Effector memory CD4-positive, alpha-beta T cell (primary cell): ENCODE data around the gene BUB1.

Experiments used
- DNase-seq, 3 donors: peaks; one replicate each; pipeline ENCODE4 v3.0.0-alpha.2; 2020
- H3K27ac ChIP-seq: 2 replicates; pipeline ENCODE4 v1.7.0; 2013; ENCODE audit warnings: mild to moderate bottlenecking, low read length, moderate library complexity; ENCODE audit not compliant: insufficient read depth, poor library complexity, severe bottlenecking
- H3K27me3 ChIP-seq: replicated peaks from 2 replicates; pipeline ENCODE4 v1.7.0; 2013; ENCODE audit warnings: mild to moderate bottlenecking, low read length; ENCODE audit not compliant: insufficient read depth, control insufficient read depth, poor library complexity, severe bottlenecking
- H3K36me3 ChIP-seq: 2 replicates; pipeline ENCODE4 v1.7.0; 2013; ENCODE audit warnings: mild to moderate bottlenecking, low read length, moderate library complexity; ENCODE audit not compliant: control insufficient read depth, insufficient read depth
- H3K4me1 ChIP-seq: 2 replicates; pipeline ENCODE4 v1.7.0; 2013; ENCODE audit warnings: low read length, mild to moderate bottlenecking; ENCODE audit not compliant: control insufficient read depth, insufficient read depth, poor library complexity, severe bottlenecking
- H3K4me3 ChIP-seq: 2 replicates; pipeline ENCODE4 v1.7.0; 2013; ENCODE audit warnings: low read length, low read depth, mild to moderate bottlenecking; ENCODE audit not compliant: insufficient read depth, poor library complexity, severe bottlenecking
- H3K9me3 ChIP-seq: 2 replicates; pipeline ENCODE4 v1.7.0; 2013; ENCODE audit warnings: mild to moderate bottlenecking, low read length, moderate library complexity; ENCODE audit not compliant: control insufficient read depth

Gene BUB1

DNA sequence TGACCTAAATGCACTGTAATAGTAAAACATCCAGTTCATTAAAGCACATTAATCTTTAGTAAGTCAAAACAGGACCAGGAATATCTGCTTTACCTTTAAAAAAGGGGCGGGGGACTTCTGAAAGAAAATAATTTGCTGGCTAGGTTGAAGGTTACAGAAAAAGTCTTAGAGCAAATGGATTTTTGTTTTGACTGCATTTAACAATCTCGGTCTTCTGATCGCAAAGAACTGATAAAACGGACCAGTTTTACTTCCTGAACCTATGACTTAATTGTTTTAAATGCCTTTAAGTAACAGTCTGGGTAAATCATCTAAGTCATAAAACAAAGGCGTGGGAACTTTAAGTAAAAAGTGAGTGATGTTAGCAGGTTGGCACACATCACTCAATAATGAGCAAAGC, 783 bp downstream of the BUB1 start:
- no peaks in the 10 kb centered on the region for H3K4me1 ChIP-seq
- DNase-seq = no peak
- H3K27ac ChIP-seq = no peak overlapping the region
- no peaks in the 10 kb centered on the region for H3K36me3 ChIP-seq
- H3K27me3 ChIP-seq = no peaks in the 10 kb centered on the region
- no peaks in the 10 kb centered on the region for H3K9me3 ChIP-seq
- H3K4me3 ChIP-seq = peak overlapping the region; percentile 99

DNA sequence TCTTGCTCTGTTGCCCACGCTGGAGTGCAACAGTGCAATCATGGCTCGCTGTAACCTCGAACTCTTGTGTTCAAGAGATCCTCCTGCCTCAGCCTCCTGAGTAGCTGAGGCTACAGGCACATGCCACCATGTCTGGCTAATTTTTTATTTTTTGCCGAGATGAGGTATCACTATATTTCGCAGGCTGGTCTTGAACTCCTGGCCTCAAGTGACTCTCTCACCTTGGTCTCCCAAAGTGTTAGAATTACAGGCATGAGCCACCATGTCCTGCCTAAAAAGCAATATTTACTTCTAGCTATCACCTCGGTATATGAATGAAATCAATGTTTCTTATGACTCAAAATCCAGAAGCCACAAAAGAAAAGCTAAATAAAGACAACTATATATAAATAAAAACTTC, 2.2 kb downstream of the BUB1 start:
- no peaks in the 10 kb centered on the region for H3K27me3 ChIP-seq
- no peak overlapping the region for H3K4me3 ChIP-seq
- no peaks in the 10 kb centered on the region for H3K36me3 ChIP-seq
- no peaks in the 10 kb centered on the region for H3K4me1 ChIP-seq
- H3K27ac ChIP-seq = no peak overlapping the region
- no peak for DNase-seq
- no peaks in the 10 kb centered on the region for H3K9me3 ChIP-seq

DNA sequence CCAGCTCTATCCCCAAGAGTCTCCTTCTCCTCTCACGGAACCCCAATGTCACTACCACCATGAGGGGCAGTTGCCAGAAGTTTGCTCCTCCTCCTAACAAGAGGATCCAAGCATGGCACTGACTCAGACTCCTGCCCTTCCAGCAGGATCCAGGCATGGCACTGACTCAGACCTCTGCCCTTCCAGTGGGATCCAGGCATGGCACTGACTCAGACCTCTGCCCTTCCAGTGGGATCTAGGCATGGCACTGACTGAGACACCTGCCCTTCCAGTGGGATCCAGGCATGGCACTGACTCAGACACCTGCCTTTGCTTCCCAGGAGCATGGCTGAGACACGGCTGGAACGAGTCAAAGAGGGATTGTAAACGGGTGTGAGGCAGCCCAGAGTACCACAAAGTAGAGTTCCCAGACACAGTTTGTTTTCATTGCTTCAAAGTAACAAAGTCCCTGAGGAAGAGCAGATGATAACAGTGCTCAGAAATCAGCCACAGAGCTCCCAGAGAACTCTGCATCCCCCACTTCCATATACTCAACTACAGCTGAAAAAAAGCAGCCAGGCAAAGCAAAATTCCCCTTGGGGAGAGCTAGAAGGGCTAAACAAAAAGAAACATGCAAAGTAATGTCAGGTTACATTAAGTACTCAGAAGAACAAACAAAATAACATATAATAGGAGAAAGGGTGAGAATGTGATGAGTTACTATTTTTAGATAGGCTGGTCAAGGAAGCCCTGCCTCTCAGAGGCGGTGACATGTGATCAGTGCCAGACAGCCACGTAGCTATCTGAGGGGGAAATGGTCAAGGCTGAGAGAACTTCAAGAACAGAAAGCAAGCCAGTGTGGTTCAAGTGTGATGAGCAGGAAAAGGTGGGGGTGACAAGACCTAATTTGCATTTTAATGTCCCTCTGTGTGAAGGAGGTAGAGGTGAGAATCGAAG, 3.0 kb downstream of the BUB1 start:
- Histone ChIP-seq H3K9me3 (no peaks in the 10 kb centered on the region), H3K27me3 (no peaks in the 10 kb centered on the region), H3K27ac (no peak overlapping the region), H3K36me3 (no peaks in the 10 kb centered on the region), H3K4me1 (no peaks in the 10 kb centered on the region), H3K4me3 (no peak overlapping the region)
- peak in 2 of 3 donors; percentile 5 to 18 for DNase-seq

DNA sequence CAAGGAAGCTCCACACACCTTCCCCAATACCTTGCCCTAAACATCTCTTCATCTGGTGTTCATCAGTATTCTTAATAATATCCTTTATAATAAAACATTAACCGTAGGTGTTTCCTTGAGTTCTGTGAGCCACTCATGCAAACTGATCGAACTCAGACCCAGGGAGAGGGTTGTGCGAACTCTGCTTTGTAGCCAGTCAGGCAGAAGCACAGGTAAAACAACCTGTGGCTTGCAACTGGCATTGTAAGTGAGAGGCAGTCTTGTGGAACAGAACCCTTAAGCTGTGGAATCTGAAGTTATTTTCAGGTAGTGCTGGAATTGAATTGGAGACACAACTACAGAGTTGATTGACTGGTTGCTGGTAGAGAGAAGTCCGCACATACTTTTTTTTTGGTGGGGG, 4.7 kb downstream of the BUB1 start:
- no peaks in the 10 kb centered on the region for H3K9me3 ChIP-seq
- H3K4me1 ChIP-seq = no peaks in the 10 kb centered on the region
- no peaks in the 10 kb centered on the region for H3K27me3 ChIP-seq
- DNase-seq = no peak
- H3K36me3 ChIP-seq = no peaks in the 10 kb centered on the region
- no peak overlapping the region for H3K27ac ChIP-seq
- no peak overlapping the region for H3K4me3 ChIP-seq

DNA sequence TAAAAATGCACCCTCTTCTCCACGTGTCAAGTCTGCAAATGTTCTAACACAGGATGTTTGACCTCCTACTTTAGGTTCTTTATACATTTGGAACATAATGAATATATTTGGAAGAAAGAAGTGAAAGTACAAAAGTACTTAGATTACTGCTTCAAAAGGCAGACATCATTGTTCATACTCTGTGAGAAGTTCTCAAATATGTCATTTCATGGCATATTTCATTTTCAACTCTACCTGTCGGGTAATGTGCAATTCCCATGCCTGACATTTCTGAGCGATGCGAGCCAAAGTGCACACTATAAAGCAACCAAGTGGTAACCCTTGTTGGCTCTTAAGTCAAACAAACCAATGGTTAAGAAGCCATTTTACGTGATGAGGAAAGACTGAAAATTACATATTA, 7.0 kb downstream of the BUB1 start:
- H3K36me3 ChIP-seq = no peaks in the 10 kb centered on the region
- DNase-seq = no peak
- no peak overlapping the region for H3K27ac ChIP-seq
- H3K9me3 ChIP-seq = no peaks in the 10 kb centered on the region
- no peaks in the 10 kb centered on the region for H3K27me3 ChIP-seq
- H3K4me1 ChIP-seq = no peaks in the 10 kb centered on the region
- no peak overlapping the region for H3K4me3 ChIP-seq

DNA sequence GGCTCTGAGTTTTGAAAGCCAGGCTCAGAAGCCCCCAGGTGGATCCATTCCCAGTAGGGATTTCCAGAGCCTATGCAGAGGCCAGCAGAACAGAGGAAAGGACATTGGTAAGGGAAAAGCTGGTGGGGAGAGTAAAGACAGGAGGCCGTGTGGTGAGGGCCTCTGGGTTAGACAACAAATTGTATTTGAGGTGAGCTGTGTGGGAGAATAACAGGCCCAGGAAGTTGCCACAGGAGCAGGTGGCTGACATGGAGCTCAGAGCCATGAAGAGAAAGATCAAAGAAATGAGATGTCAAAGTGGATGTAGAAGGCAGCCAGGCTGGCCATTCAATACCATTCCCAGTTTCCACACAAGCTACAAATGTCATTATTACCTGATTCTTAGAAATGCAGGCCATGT, 8.8 kb downstream of the BUB1 start:
- Histone ChIP-seq H3K4me3 (no peak overlapping the region), H3K27ac (no peak overlapping the region), H3K4me1 (no peaks in the 10 kb centered on the region), H3K9me3 (no peaks in the 10 kb centered on the region), H3K36me3 (no peaks in the 10 kb centered on the region), H3K27me3 (no peaks in the 10 kb centered on the region)
- no peak for DNase-seq

DNA sequence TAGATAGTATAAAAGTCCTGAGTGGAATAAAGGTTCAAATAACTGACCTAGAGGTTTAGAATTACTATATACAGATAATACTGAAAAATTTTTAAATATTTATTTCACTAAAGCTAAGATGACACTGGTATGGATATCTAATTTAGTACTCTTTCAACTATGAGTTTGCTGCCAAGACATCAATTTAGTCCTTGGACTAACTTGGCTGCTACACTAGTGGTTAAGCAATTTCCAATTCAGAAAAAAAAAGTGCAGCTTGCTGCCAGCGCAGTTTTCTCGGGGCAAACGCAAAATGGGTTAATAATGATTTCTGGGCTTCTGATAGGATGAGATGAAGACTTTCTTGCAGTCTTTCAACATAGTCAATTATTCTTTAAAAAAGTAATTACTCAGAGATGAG, 10.8 kb downstream of the BUB1 start:
- H3K9me3 ChIP-seq = no peaks in the 10 kb centered on the region
- H3K4me3 ChIP-seq = no peak overlapping the region
- H3K4me1 ChIP-seq = no peaks in the 10 kb centered on the region
- DNase-seq = no peak
- H3K27ac ChIP-seq = no peak overlapping the region
- H3K36me3 ChIP-seq = no peaks in the 10 kb centered on the region
- H3K27me3 ChIP-seq = no peaks in the 10 kb centered on the region

DNA sequence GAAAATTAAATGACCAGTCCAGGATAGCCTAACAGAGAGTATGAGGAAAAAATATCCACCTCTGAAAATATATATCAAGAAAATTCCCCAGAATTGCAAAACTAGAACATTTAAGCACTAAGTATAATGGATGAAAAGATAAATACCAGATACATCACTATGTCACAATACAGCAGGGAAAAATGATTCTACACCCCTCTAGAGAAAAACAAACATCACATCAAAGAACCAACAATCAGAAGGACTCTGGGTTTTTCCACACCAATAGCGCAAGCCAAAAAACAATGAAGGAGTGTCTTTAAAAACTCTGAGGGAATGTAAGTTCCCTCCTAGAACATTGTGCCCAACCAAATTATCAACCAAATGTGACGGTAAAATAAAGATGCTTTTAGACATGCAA, 13.7 kb downstream of the BUB1 start:
- no peaks in the 10 kb centered on the region for H3K27me3 ChIP-seq
- no peak for DNase-seq
- H3K4me1 ChIP-seq = no peaks in the 10 kb centered on the region
- H3K9me3 ChIP-seq = no peaks in the 10 kb centered on the region
- no peaks in the 10 kb centered on the region for H3K36me3 ChIP-seq
- no peak overlapping the region for H3K27ac ChIP-seq
- H3K4me3 ChIP-seq = no peak overlapping the region

DNA sequence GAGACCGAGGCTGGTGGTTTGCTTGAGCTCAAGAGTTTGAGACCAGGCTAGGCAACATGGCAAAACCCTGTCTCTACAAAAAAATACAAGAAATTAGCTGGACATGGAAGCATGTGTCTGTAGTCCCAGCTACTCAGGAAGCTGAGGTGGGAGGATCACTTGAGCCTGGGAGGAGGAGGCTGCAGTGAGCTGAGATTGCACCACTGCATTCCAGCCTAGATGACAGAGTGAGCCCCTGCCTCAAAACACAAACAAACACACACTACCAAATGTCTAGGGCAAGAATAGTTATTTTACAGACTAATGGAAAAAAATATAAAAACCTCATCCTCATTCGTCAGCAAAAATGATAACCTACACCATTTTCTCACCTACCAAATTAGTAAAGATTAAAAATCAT, 15.3 kb downstream of the BUB1 start:
- Histone ChIP-seq H3K4me3 (no peak overlapping the region), H3K27me3 (no peaks in the 10 kb centered on the region), H3K27ac (no peak overlapping the region), H3K4me1 (no peaks in the 10 kb centered on the region), H3K36me3 (no peaks in the 10 kb centered on the region), H3K9me3 (no peaks in the 10 kb centered on the region)
- DNase-seq = no peak

DNA sequence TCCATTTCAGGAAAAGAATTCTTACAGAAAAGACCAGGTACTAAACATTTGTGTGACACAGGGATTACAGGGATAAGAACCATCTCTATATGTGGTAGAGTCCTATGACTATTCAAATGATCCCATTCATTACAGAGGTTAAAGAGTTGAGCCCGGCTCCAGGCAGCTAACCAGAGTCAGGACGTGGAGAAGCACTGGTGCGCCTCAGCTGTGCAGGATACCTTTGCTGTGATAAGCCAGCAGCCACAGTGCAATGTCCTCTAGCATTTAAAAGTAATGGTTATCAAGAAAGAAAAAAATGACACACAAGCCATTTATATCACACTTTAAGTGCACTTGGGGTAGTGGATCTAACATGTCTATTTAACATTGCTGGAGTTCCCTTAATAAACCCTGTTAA, 17.3 kb downstream of the BUB1 start:
- DNase-seq = no peak
- H3K4me3 ChIP-seq = no peak overlapping the region
- no peak overlapping the region for H3K27ac ChIP-seq
- no peaks in the 10 kb centered on the region for H3K36me3 ChIP-seq
- no peaks in the 10 kb centered on the region for H3K9me3 ChIP-seq
- H3K4me1 ChIP-seq = no peaks in the 10 kb centered on the region
- no peaks in the 10 kb centered on the region for H3K27me3 ChIP-seq
